WTC11 (cell line): ENCODE data around the gene CPO. TPM values are rescaled to one million over a fixed set of nuclear protein-coding genes. Genes with fewer than 3 reads are reported as not detected.

Experiments
- ATAC-seq: fragments of 200-7000 bp; cut with Tn5 transposase; 2 replicates; pipeline ENCODE4 v1.10.0; 2021; ENCODE audit warnings: mild to moderate bottlenecking, moderate library complexity
- CTCF ChIA-PET: fragments of 300-600 bp; sonication (Branson Sonifier 250); formaldehyde crosslinking; loops from one replicate; lab custom pipeline; 2021; ENCODE audit warnings: antibody characterized with exemption; lab: Charles Lee
- POLR2A ChIA-PET: fragments of 350-600 bp; sonication (Branson Sonifier 250); formaldehyde crosslinking; loops from one replicate; lab custom pipeline; 2021; ENCODE audit warnings: antibody characterized with exemption; lab: Charles Lee
- DNase-seq: peaks from one replicate; pipeline ENCODE4 v3.0.0; 2021; ENCODE audit warnings: low spot score
- H3K27ac Mint-ChIP-seq: 2 replicates; pipeline ENCODE4 v1.8.0; 2021; ENCODE audit warnings: mixed read lengths
- H3K27me3 Mint-ChIP-seq: 2 replicates; pipeline ENCODE4 v1.8.0; 2021; ENCODE audit warnings: low read depth, mild to moderate bottlenecking, moderate library complexity, mixed read lengths
- H3K36me3 Mint-ChIP-seq: 2 replicates; pipeline ENCODE4 v1.8.0; 2021; ENCODE audit warnings: mixed read lengths
- H3K4me1 Mint-ChIP-seq: 2 replicates; pipeline ENCODE4 v1.8.0; 2022; ENCODE audit warnings: mixed read lengths
- H3K4me3 Mint-ChIP-seq: 2 replicates; pipeline ENCODE4 v1.8.0; 2021; ENCODE audit warnings: mild to moderate bottlenecking, moderate library complexity, mixed read lengths
- H3K9me3 Mint-ChIP-seq: 2 replicates; pipeline ENCODE4 v1.8.0; 2021; ENCODE audit warnings: mixed read lengths
- AR ChIP-seq: fragments of 250-450 bp; sonication (Bioruptor Pico); IDR thresholded peaks from 2 replicates; pipeline ENCODE4 v1.9.0; 2021; ENCODE audit warnings: mild to moderate bottlenecking
- CBFB ChIP-seq: sonication (generic); formaldehyde crosslinking; IDR thresholded peaks from 2 replicates; pipeline ENCODE4 v1.8.1; 2022; ENCODE audit warnings: mild to moderate bottlenecking, low read depth, missing genetic modification reagents
- CREM ChIP-seq: sonication (generic); formaldehyde crosslinking; IDR thresholded peaks from 2 replicates; pipeline ENCODE4 v1.8.1; 2022; ENCODE audit warnings: mild to moderate bottlenecking, missing genetic modification reagents, moderate library complexity
- CTCF ChIP-seq: fragments of 200-600 bp; IDR thresholded peaks from 2 replicates; pipeline ENCODE4 v1.8.0; 2022; ENCODE audit warnings: antibody characterized with exemption
- E2F1 ChIP-seq: sonication (generic); formaldehyde crosslinking; IDR thresholded peaks from 2 replicates; pipeline ENCODE4 v1.8.0; 2022; ENCODE audit warnings: mild to moderate bottlenecking, missing genetic modification reagents
- E2F5 ChIP-seq: sonication (generic); formaldehyde crosslinking; IDR thresholded peaks from 2 replicates; pipeline ENCODE4 v1.8.1; 2022; ENCODE audit warnings: mild to moderate bottlenecking, moderate library complexity, missing genetic modification reagents
- ESRRA ChIP-seq: sonication (generic); formaldehyde crosslinking; IDR thresholded peaks from 2 replicates; pipeline ENCODE4 v1.8.1; 2022; ENCODE audit warnings: mild to moderate bottlenecking, missing genetic modification reagents, borderline replicate concordance
- GABPB1 ChIP-seq: sonication (generic); formaldehyde crosslinking; IDR thresholded peaks from 2 replicates; pipeline ENCODE4 v1.8.1; 2023; ENCODE audit warnings: mild to moderate bottlenecking, missing genetic modification reagents
- GTF2I ChIP-seq: fragments of 250-450 bp; sonication (Bioruptor Pico); conservative IDR thresholded peaks from 2 replicates; pipeline ENCODE4 v1.4.0; 2021; ENCODE audit warnings: mild to moderate bottlenecking
- KAT7 ChIP-seq: sonication (generic); formaldehyde crosslinking; IDR thresholded peaks from 2 replicates; pipeline ENCODE4 v1.8.1; 2023; ENCODE audit warnings: missing genetic modification reagents, mild to moderate bottlenecking, borderline replicate concordance
- MAX ChIP-seq: sonication (generic); formaldehyde crosslinking; IDR thresholded peaks from 2 replicates; pipeline ENCODE4 v1.8.0; 2022; ENCODE audit warnings: mild to moderate bottlenecking, missing genetic modification reagents
- NFATC4 ChIP-seq: fragments of 250-450 bp; sonication (Bioruptor Pico); IDR thresholded peaks from 2 replicates; pipeline ENCODE4 v1.9.0; 2021; ENCODE audit warnings: mild to moderate bottlenecking
- NR1H2 ChIP-seq: sonication (generic); formaldehyde crosslinking; IDR thresholded peaks from 2 replicates; pipeline ENCODE4 v1.9.0; 2021; ENCODE audit warnings: mild to moderate bottlenecking, moderate library complexity, missing genetic modification reagents
- OVOL2 ChIP-seq: fragments of 250-450 bp; sonication (Bioruptor Pico); IDR thresholded peaks from 2 replicates; pipeline ENCODE4 v1.9.0; 2021; ENCODE audit warnings: mild to moderate bottlenecking, borderline replicate concordance
- SMAD3 ChIP-seq: sonication (generic); formaldehyde crosslinking; IDR thresholded peaks from 2 replicates; pipeline ENCODE4 v1.8.0; 2022; ENCODE audit warnings: missing genetic modification reagents, mild to moderate bottlenecking, borderline replicate concordance
- TCF7 ChIP-seq: sonication (generic); formaldehyde crosslinking; IDR thresholded peaks from 2 replicates; pipeline ENCODE4 v1.8.0; 2022; ENCODE audit warnings: mild to moderate bottlenecking, low read depth, missing genetic modification reagents, moderate library complexity
- TP53 ChIP-seq: sonication (generic); formaldehyde crosslinking; IDR thresholded peaks from 2 replicates; pipeline ENCODE4 v1.8.1; 2023; ENCODE audit warnings: mild to moderate bottlenecking, missing genetic modification reagents
- ZNF121 ChIP-seq: sonication (generic); formaldehyde crosslinking; IDR thresholded peaks from 2 replicates; pipeline ENCODE4 v1.8.0; 2023; ENCODE audit warnings: missing genetic modification reagents
- total RNA-seq: library from RNA; stranded (reverse); gene quantifications from 3 replicates; pipeline ENCODE4 v1.2.3, GENCODE V29; 2021
- TF ChIP-seq, protein P1 (sequence below): sonication (generic); formaldehyde crosslinking; IDR thresholded peaks from 2 replicates; pipeline ENCODE4 v1.8.0; 2023; ENCODE audit warnings: missing genetic modification reagents

The CPO gene
- total RNA-seq, 1 experiment from 2014 or later = 1.2 TPM

DNA sequence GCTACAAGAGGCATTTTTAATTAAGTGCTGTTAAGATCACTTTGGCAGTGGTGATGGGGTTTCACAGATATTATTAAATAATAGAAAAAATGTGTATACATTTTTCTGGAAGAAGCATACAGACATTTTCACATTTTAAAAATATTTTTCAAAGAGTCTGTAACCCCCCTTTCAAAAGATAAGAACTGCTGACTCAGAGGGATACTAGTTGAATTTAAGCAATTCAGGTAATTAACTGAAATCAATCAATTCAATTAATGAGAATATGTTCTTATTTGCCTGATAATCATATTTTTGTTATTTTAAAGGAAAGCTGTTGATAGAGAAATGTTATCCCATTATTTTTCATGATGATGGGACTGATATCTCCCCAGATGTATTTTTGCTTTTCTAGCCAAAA lies 41.1 kb downstream of the CPO start (continued):
- TF ChIP-seq NR1H2 (CRISPR knock-in tag) (no peak), TCF7 (CRISPR knock-in tag) (no peak), SMAD3 (CRISPR knock-in tag) (no peak)

DNA sequence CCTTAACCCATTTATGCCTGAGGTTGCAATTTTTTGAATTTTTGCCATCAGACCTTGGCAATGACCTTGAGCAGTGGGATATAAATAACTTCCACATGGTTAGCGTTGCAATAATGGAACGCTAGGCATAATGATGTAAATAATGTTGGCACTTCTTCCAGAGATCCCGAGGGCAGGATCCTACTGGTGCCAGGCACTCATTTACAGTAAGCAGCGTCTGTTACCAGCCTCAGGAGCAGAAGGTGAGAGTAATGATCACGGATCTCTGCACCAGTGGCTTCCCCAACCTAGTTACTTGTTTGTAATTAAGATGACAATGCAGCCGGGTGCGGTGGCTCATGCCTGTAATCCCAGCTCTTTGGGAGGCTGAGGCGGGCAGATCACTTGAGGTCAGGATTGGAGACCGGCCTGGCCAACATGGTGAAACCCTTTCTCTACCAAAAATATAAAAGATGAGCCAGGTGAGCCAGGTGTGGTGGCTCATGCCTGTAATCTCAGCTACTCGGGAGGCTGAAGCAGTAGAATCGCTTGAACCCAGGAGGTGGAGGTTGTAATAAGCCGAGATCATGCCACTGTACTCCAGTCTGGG lies 41.9 kb downstream of the CPO start:
- H3K4me3 Mint-ChIP-seq = no peak overlapping the region
- peaks cover 5% of the 10 kb centered on the region; the same call in 1 of the 2 replicates for H3K9me3 Mint-ChIP-seq
- no peak for TF ChIP-seq ZNF121
- TF ChIP-seq ESRRA (CRISPR knock-in tag) = no peak
- no peak for TF ChIP-seq NFATC4 (CRISPR knock-in tag)
- no peak for TF ChIP-seq E2F1 (CRISPR knock-in tag)
- TF ChIP-seq TP53 (CRISPR knock-in tag) = no peak
- TF ChIP-seq KAT7 (CRISPR knock-in tag) = no peak
- TF ChIP-seq GTF2I (CRISPR knock-in tag) = no peak
- TF ChIP-seq AR = no peak
- TF ChIP-seq, protein P1, sequence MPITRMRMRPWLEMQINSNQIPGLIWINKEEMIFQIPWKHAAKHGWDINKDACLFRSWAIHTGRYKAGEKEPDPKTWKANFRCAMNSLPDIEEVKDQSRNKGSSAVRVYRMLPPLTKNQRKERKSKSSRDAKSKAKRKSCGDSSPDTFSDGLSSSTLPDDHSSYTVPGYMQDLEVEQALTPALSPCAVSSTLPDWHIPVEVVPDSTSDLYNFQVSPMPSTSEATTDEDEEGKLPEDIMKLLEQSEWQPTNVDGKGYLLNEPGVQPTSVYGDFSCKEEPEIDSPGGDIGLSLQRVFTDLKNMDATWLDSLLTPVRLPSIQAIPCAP (CRISPR knock-in tag) = no peak
- no peak for TF ChIP-seq GABPB1 (CRISPR knock-in tag)
- TF ChIP-seq OVOL2 (CRISPR knock-in tag) = no peak
- TF ChIP-seq E2F5 = no peak
- no peak for TF ChIP-seq CTCF
- TF ChIP-seq CBFB (CRISPR knock-in tag) = no peak
- TF ChIP-seq CREM (CRISPR knock-in tag) = no peak
- TF ChIP-seq MAX (CRISPR knock-in tag) = no peak
- H3K4me1 Mint-ChIP-seq = peaks cover 35% of the 10 kb centered on the region
- ATAC-seq (no peak), DNase-seq (no peak)
- no peaks in the 10 kb centered on the region for H3K27me3 Mint-ChIP-seq
- H3K27ac Mint-ChIP-seq = no peak overlapping the region
- CTCF ChIA-PET = interaction anchor here (0.8 to 2.6 kb wide), 5 partner anchors 181 to 496 kb away, joined by 3 to 20 read pairs (median 5); no protein-coding TSS in a partner anchor
- no peaks in the 10 kb centered on the region for H3K36me3 Mint-ChIP-seq
- POLR2A ChIA-PET = no interaction called here
